HEK293 (cell line): ENCODE measurements around the gene STK24.

ENCODE experiments used
- CTCF ChIA-PET: fragments of 350-600 bp; formaldehyde crosslinking; extraction: SDS; loops from one replicate; lab custom pipeline; 2021; ENCODE audit warnings: antibody characterized with exemption; lab: Yijun Ruan, JAX
- POLR2A ChIA-PET: fragments of 300-600 bp; formaldehyde crosslinking; extraction: SDS; loops from one replicate; lab custom pipeline; 2020; ENCODE audit warnings: antibody characterized with exemption, inconsistent platforms; lab: Yijun Ruan, JAX
- H3K27ac ChIP-seq: fragments of 200-500 bp; sonication (Bioruptor generic); 2 replicates; pipeline ENCODE4 v1.5.1; 2014; ENCODE audit warnings: low read depth, low read length, control low read depth, inconsistent platforms; ENCODE audit errors: extremely low read depth
- H3K36me3 ChIP-seq, 2 experiments: fragments of 200-500 bp in 1 of 2; sonication (Bioruptor generic) in 1 of 2; 1 replicate in 1 of 2; 2 replicates in 1 of 2; pipeline ENCODE4 v1.5.1; 2014 to 2017; ENCODE audit warnings: inconsistent platforms in 2 of 2, low read length in 2 of 2; ENCODE audit not compliant: control insufficient read depth in 2 of 2, insufficient read depth in 1 of 2
- H3K4me1 ChIP-seq: fragments of 200-500 bp; sonication (Bioruptor generic); 2 replicates; pipeline ENCODE4 v1.5.1; 2014; ENCODE audit warnings: mild to moderate bottlenecking, low read length, inconsistent platforms; ENCODE audit not compliant: control insufficient read depth, insufficient read depth
- H3K4me3 ChIP-seq: 2 replicates; pipeline ENCODE4 v1.5.1; 2011; ENCODE audit warnings: low read depth, mild to moderate bottlenecking, control low read depth, low read length, moderate library complexity
- H3K9me3 ChIP-seq: fragments of 200-500 bp; sonication (Bioruptor generic); 2 replicates; pipeline ENCODE4 v1.5.1; 2014; ENCODE audit warnings: low read depth, low read length, inconsistent platforms; ENCODE audit not compliant: control insufficient read depth, insufficient read depth
- INSM2 ChIP-seq: fragments of 450-650 bp; formaldehyde crosslinking; IDR thresholded peaks from 2 replicates; pipeline ENCODE4 v1.5.1; 2016; ENCODE audit warnings: missing biosample characterization, missing genetic modification characterization
- KLF16 ChIP-seq: fragments of 450-650 bp; formaldehyde crosslinking; IDR thresholded peaks from 2 replicates; pipeline ENCODE4 v1.5.1; 2017; ENCODE audit warnings: missing biosample characterization, missing genetic modification characterization
- KLF7 ChIP-seq: fragments of 450-650 bp; formaldehyde crosslinking; IDR thresholded peaks from 2 replicates; pipeline ENCODE4 v1.5.1; 2016; ENCODE audit warnings: missing biosample characterization, missing genetic modification characterization, borderline replicate concordance
- SCRT2 ChIP-seq: fragments of 450-650 bp; formaldehyde crosslinking; IDR thresholded peaks from 2 replicates; pipeline ENCODE4 v1.5.1; 2016; ENCODE audit warnings: missing biosample characterization, missing genetic modification characterization
- YY1 ChIP-seq: fragments of 450-650 bp; formaldehyde crosslinking; IDR thresholded peaks from 2 replicates; pipeline ENCODE4 v1.5.1; 2018; ENCODE audit warnings: missing biosample characterization, missing genetic modification characterization
- ZFP3 ChIP-seq: fragments of 450-650 bp; formaldehyde crosslinking; IDR thresholded peaks from 2 replicates; pipeline ENCODE4 v1.5.1; 2016; ENCODE audit warnings: low read depth, missing biosample characterization, missing genetic modification characterization
- ZNF138 ChIP-seq: fragments of 450-650 bp; formaldehyde crosslinking; IDR thresholded peaks from 2 replicates; pipeline ENCODE4 v1.5.1; 2016; ENCODE audit warnings: missing biosample characterization, missing genetic modification characterization, borderline replicate concordance
- ZNF174 ChIP-seq: fragments of 450-650 bp; formaldehyde crosslinking; IDR thresholded peaks from 2 replicates; pipeline ENCODE4 v1.5.0; 2017; ENCODE audit warnings: missing biosample characterization, mild to moderate bottlenecking, missing genetic modification characterization
- ZNF202 ChIP-seq: fragments of 450-650 bp; formaldehyde crosslinking; IDR thresholded peaks from 2 replicates; pipeline ENCODE4 v1.5.1; 2016; ENCODE audit warnings: missing biosample characterization, missing genetic modification characterization, borderline replicate concordance
- ZNF423 ChIP-seq: fragments of 450-650 bp; formaldehyde crosslinking; IDR thresholded peaks from 2 replicates; pipeline ENCODE4 v1.5.1; 2016; ENCODE audit warnings: missing biosample characterization, missing genetic modification characterization
- ZNF449 ChIP-seq: fragments of 450-650 bp; formaldehyde crosslinking; IDR thresholded peaks from 2 replicates; pipeline ENCODE4 v1.5.1; 2017; ENCODE audit warnings: missing biosample characterization, mild to moderate bottlenecking, missing genetic modification characterization, moderate library complexity
- ZNF837 ChIP-seq: fragments of 450-650 bp; formaldehyde crosslinking; IDR thresholded peaks from 2 replicates; pipeline ENCODE4 v1.5.1; 2016; ENCODE audit warnings: missing biosample characterization, missing genetic modification characterization
- TF ChIP-seq, protein P1 (sequence below): fragments of 450-650 bp; formaldehyde crosslinking; IDR thresholded peaks from 2 replicates; pipeline ENCODE4 v1.5.1; 2016; ENCODE audit warnings: missing biosample characterization, missing genetic modification characterization

The STK24 gene

DNA sequence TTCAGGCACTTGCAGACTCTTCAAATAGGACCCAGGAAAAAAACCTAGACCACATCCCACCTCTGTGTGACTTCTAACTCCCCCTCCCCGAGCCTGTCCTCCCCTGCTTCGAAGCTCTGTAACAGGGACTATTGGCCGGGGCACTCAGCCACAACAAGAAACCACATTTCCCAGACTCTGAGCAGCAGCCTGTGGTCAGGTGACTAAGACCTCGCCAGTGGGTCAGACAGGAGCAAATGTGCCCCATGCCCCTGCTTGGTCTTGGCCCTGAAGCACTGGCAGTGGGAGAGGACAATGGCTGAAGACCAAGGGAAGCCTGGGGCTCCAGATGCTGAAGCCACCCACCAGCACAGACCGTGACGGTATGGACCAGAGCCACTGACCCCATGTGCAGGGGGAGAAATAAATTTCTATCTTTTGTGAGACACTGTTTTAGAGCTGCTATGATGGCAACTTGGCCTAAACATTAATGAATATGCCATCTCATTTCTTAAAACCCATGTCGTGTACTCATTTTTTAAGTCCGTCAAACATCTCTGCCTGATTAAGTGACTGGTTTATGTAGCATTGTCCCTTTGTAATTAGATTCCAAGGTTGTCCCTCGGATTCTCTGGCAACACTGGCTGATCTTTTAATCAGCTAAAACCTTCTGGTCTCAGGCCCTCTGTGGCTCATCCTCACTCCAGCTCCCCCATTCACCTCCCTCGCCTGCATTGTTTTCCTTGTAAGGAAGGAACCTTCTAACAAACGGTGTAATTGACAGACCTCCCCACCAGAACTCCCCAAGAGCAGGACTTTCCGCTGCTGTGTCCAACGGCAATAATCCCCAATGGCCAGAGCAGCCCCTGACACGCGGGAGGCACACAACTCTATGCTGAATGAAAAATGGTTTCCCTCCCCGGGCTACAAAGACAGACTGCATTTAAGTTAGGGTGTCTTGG, 98.4 kb downstream of the STK24 start (continued):
- TF ChIP-seq ZNF449 (no peak), KLF7 (tag by site-specific recombination) (no peak)

- H3K4me3 ChIP-seq, result no peak overlapping the region
- H3K36me3 ChIP-seq, result peaks cover 0 to 28% of the 10 kb centered on the region in 2 experiments; a peak in 1 of 3 replicates
- POLR2A ChIA-PET, result no interaction called here
- CTCF ChIA-PET, result interaction anchor here (0.7 to 0.8 kb wide), 2 partner anchors 11 to 551 kb away, joined by 3 read pairs; no protein-coding TSS in a partner anchor
- H3K4me1 ChIP-seq, result peaks cover 6% of the 10 kb centered on the region; the same call in 1 of the 2 replicates
- H3K9me3 ChIP-seq, result no peaks in the 10 kb centered on the region
- H3K27ac ChIP-seq, result no peak overlapping the region
- no peak for TF ChIP-seq ZNF449
- TF ChIP-seq SCRT2 (tag by site-specific recombination), result peak; percentile 84
- no peak for TF ChIP-seq ZNF202
- no peak for TF ChIP-seq ZNF837 (tag by site-specific recombination)
These were observed 100.4 kb downstream of the STK24 start for GRCh38 chr13:98476538-98476966.

- H3K4me3 ChIP-seq, result no peak overlapping the region
- TF ChIP-seq KLF16 (tag by site-specific recombination) (no peak), INSM2 (tag by site-specific recombination) (no peak), ZFP3 (tag by site-specific recombination) (no peak), ZNF174 (tag by site-specific recombination) (no peak), ZNF423 (no peak), YY1 (tag by site-specific recombination) (no peak), ZNF138 (tag by site-specific recombination) (no peak)
- TF ChIP-seq, protein P1, sequence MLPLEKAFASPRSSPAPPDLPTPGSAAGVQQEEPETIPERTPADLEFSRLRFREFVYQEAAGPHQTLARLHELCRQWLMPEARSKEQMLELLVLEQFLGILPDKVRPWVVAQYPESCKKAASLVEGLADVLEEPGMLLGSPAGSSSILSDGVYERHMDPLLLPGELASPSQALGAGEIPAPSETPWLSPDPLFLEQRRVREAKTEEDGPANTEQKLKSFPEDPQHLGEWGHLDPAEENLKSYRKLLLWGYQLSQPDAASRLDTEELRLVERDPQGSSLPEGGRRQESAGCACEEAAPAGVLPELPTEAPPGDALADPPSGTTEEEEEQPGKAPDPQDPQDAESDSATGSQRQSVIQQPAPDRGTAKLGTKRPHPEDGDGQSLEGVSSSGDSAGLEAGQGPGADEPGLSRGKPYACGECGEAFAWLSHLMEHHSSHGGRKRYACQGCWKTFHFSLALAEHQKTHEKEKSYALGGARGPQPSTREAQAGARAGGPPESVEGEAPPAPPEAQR (tag by site-specific recombination), result no peak
- H3K27ac ChIP-seq, result no peak overlapping the region
- POLR2A ChIA-PET, result no interaction called here
- peaks cover 0 to 33% of the 10 kb centered on the region in 2 experiments; a peak in 1 of 3 replicates for H3K36me3 ChIP-seq
- no peaks in the 10 kb centered on the region for H3K9me3 ChIP-seq
- CTCF ChIA-PET, result interaction anchor here (0.7 to 0.9 kb wide), 3 partner anchors 10 to 551 kb away, joined by 3 read pairs; no protein-coding TSS in a partner anchor
- H3K4me1 ChIP-seq, result peaks cover 3% of the 10 kb centered on the region; the same call in 1 of the 2 replicates
These were observed 100.8 kb downstream of the STK24 start for GRCh38 chr13:98476106-98476505.
